SK-N-SH (cell line): ENCODE results near the gene KDM4C. TPM values are rescaled to one million over a fixed set of nuclear protein-coding genes. Genes with fewer than 3 reads are reported as not detected.

Experiments
- CTCF ChIA-PET: fragments of 300-600, 350-600 bp; formaldehyde crosslinking; extraction: SDS; loops from one replicate; lab custom pipeline; 2021; lab: Yijun Ruan, JAX
- POLR2A ChIA-PET: fragments of 350-600 bp; sonication (Branson Sonifier 250); formaldehyde crosslinking; extraction: SDS; loops from one replicate; lab custom pipeline; 2020; ENCODE audit warnings: antibody characterized with exemption, inconsistent platforms; lab: Yijun Ruan, JAX
- DNase-seq: peaks from one replicate; pipeline ENCODE4 v3.0.0; 2012
- H2AFZ ChIP-seq: fragments of 200-600 bp; sonication (generic); 2 replicates; pipeline ENCODE4 v1.8.1; 2016; ENCODE audit warnings: antibody characterized with exemption, mild to moderate bottlenecking, low read depth
- H3F3A ChIP-seq: fragments of 200-600 bp; sonication (generic); replicated peaks from 2 replicates; pipeline ENCODE3; 2016; ENCODE audit warnings: antibody characterized with exemption, mild to moderate bottlenecking; ENCODE audit not compliant: insufficient read depth
- H3K27ac ChIP-seq, 2 experiments: fragments of 200-500 bp in 1 of 2; fragments of 200-600 bp in 1 of 2; sonication (Bioruptor generic) in 1 of 2; sonication (generic), shearing (Covaris generic) in 1 of 2; 2 replicates each; pipeline versions ENCODE4 v1.5.1 to v1.6.1; 2014 to 2016; ENCODE audit warnings: low read depth in 2 of 2, inconsistent platforms in 1 of 2, low read length in 1 of 2, mild to moderate bottlenecking in 1 of 2, mixed read lengths in 1 of 2
- H3K27me3 ChIP-seq: fragments of 200-600 bp; sonication (generic), shearing (Covaris generic); 2 replicates; pipeline ENCODE4 v1.6.1; 2016; ENCODE audit warnings: mixed run types; ENCODE audit not compliant: insufficient read depth
- H3K36me3 ChIP-seq, 2 experiments: fragments of 200-500 bp in 1 of 2; fragments of 200-600 bp in 1 of 2; sonication (Bioruptor generic) in 1 of 2; sonication (generic) in 1 of 2; replicated peaks in 1 of 2; 2 replicates each; pipeline versions ENCODE3 to v1.5.1; 2014 to 2016; ENCODE audit warnings: low read length in 1 of 2, mild to moderate bottlenecking in 1 of 2; ENCODE audit not compliant: insufficient read depth in 2 of 2, control insufficient read depth in 1 of 2
- H3K4me1 ChIP-seq, 2 experiments: fragments of 200-500 bp in 1 of 2; fragments of 200-600 bp in 1 of 2; sonication (Bioruptor generic) in 1 of 2; sonication (generic), shearing (Covaris generic) in 1 of 2; 2 replicates each; pipeline versions ENCODE4 v1.5.1 to v1.6.1; 2014 to 2016; ENCODE audit warnings: low read depth in 1 of 2, low read length in 1 of 2, mixed run types in 1 of 2; ENCODE audit not compliant: insufficient read depth in 2 of 2, control insufficient read depth in 1 of 2
- H3K4me2 ChIP-seq: fragments of 200-600 bp; sonication (generic), shearing (Covaris generic); 2 replicates; pipeline ENCODE4 v1.6.1; 2017; ENCODE audit warnings: mixed run types
- H3K4me3 ChIP-seq, 2 experiments: fragments of 200-500 bp in 1 of 2; fragments of 200-600 bp in 1 of 2; sonication (Bioruptor generic) in 1 of 2; sonication (generic), shearing (Covaris generic) in 1 of 2; 2 replicates each; pipeline versions ENCODE4 v1.5.1 to v1.8.1; 2014 to 2016; ENCODE audit warnings: low read depth in 2 of 2, inconsistent platforms in 1 of 2, low read length in 1 of 2, mild to moderate bottlenecking in 1 of 2, mixed read lengths in 1 of 2, moderate library complexity in 1 of 2
- H3K79me2 ChIP-seq: fragments of 200-600 bp; sonication (generic); 2 replicates; pipeline ENCODE4 v1.8.1; 2017; ENCODE audit warnings: mild to moderate bottlenecking; ENCODE audit not compliant: insufficient read depth
- H3K9ac ChIP-seq: fragments of 200-600 bp; sonication (generic); 2 replicates; pipeline ENCODE4 v1.6.1; 2017; ENCODE audit warnings: mixed run types
- H3K9me2 ChIP-seq: fragments of 200-600 bp; sonication (generic); 2 replicates; pipeline ENCODE4 v1.6.1; 2017; ENCODE audit warnings: mixed run types
- H3K9me3 ChIP-seq: fragments of 200-600 bp; sonication (generic); 2 replicates; pipeline ENCODE4 v1.6.1; 2017; ENCODE audit warnings: mixed run types, mild to moderate bottlenecking, moderate library complexity
- H4K20me1 ChIP-seq: fragments of 200-600 bp; sonication (generic); 2 replicates; pipeline ENCODE4 v1.6.1; 2017; ENCODE audit warnings: mild to moderate bottlenecking, mixed run types; ENCODE audit not compliant: insufficient read depth
- CHD2 ChIP-seq: fragments of 150-350 bp; IDR thresholded peaks from 2 replicates; pipeline ENCODE4 v1.6.1; 2018; ENCODE audit warnings: low read length; ENCODE audit not compliant: partially characterized antibody
- CTCF ChIP-seq: fragments of 200-600 bp; sonication (generic); IDR thresholded peaks from 2 replicates; pipeline ENCODE4 v1.6.1; 2017; ENCODE audit warnings: antibody characterized with exemption, mild to moderate bottlenecking, moderate library complexity
- ELF1 ChIP-seq: IDR thresholded peaks from 2 replicates; pipeline ENCODE4 v1.4.0; 2012
- FOSL2 ChIP-seq: IDR thresholded peaks from 2 replicates; pipeline ENCODE4 v1.4.0; 2012; ENCODE audit warnings: low read depth, mild to moderate bottlenecking, moderate library complexity, borderline replicate concordance
- FOXJ3 ChIP-seq: sonication (generic); formaldehyde crosslinking; IDR thresholded peaks from 2 replicates; pipeline ENCODE4 v1.5.1; 2020; ENCODE audit warnings: mild to moderate bottlenecking, missing genetic modification reagents
- GABPA ChIP-seq: IDR thresholded peaks from 2 replicates; pipeline ENCODE4 v1.4.0; 2012; ENCODE audit warnings: low read depth, mild to moderate bottlenecking
- IRF3 ChIP-seq: fragments of 150-350 bp; IDR thresholded peaks from 2 replicates; pipeline ENCODE4 v1.6.1; 2016; ENCODE audit warnings: mild to moderate bottlenecking, low read depth, low read length
- MAX ChIP-seq: IDR thresholded peaks from 2 replicates; pipeline ENCODE4 v1.4.0; 2012; ENCODE audit warnings: low read depth
- MEF2A ChIP-seq: IDR thresholded peaks from 2 replicates; pipeline ENCODE4 v1.4.0; 2012; ENCODE audit warnings: low read depth, borderline replicate concordance
- MXI1 ChIP-seq: IDR thresholded peaks from 2 replicates; pipeline ENCODE4 v1.6.1; 2012; ENCODE audit warnings: mild to moderate bottlenecking, low read depth, low read length, improper control_type of control experiment
- NFIC ChIP-seq: IDR thresholded peaks from 2 replicates; pipeline ENCODE4 v1.4.0; 2012; ENCODE audit warnings: borderline replicate concordance
- PBX3 ChIP-seq: IDR thresholded peaks from 2 replicates; pipeline ENCODE4; 2012
- POLR2AphosphoS5 ChIP-seq: IDR thresholded peaks from 2 replicates; pipeline ENCODE4 v1.6.1; 2012; ENCODE audit warnings: low read depth, low read length
- RCOR1 ChIP-seq: fragments of 150-350 bp; IDR thresholded peaks from 2 replicates; pipeline ENCODE4 v1.6.1; 2017; ENCODE audit warnings: antibody characterized with exemption, low read length
- RFX5 ChIP-seq: IDR thresholded peaks from 2 replicates; pipeline ENCODE4 v1.6.1; 2012; ENCODE audit warnings: mild to moderate bottlenecking, improper control_type of control experiment, low read length
- SIN3A ChIP-seq: IDR thresholded peaks from 2 replicates; pipeline ENCODE4 v1.6.1; 2012; ENCODE audit warnings: low read depth, mild to moderate bottlenecking, low read length, moderate library complexity, borderline replicate concordance
- SMC3 ChIP-seq: IDR thresholded peaks from 2 replicates; pipeline ENCODE4 v1.6.1; 2012; ENCODE audit warnings: low read depth, low read length, improper control_type of control experiment
- TAF1 ChIP-seq: IDR thresholded peaks from 2 replicates; pipeline ENCODE4 v1.6.1; 2012; ENCODE audit warnings: low read depth, mild to moderate bottlenecking, low read length, moderate library complexity, borderline replicate concordance
- TEAD4 ChIP-seq: IDR thresholded peaks from 2 replicates; pipeline ENCODE4 v1.4.0; 2012; ENCODE audit warnings: mild to moderate bottlenecking, borderline replicate concordance; ENCODE audit not compliant: insufficient read depth
- USF2 ChIP-seq: fragments of 150-350 bp; IDR thresholded peaks from 2 replicates; pipeline ENCODE4 v1.6.1; 2017; ENCODE audit warnings: antibody characterized with exemption, low read length, low read depth, borderline replicate concordance
- WGBS: methylation state at CpG from one replicate; pipeline ENCODE4 v1.1.6; 2017; ENCODE audit warnings: low lambda C conversion rate; 5-methylcytosine and 5-hydroxymethylcytosine counted together
- polyA plus RNA-seq, 3 experiments: library from polyadenylated mRNA; depleted of rRNA; stranded (reverse); fragments of >200 nt; gene quantifications; 2 replicates each; pipeline ENCODE4 v1.2.3, GENCODE V29; 2012

KDM4C gene
- polyA plus RNA-seq, 1 of the 3 experiments (the other 2 are of a cell fraction), result 9.4 TPM

GRCh38 chr9:6943293-6943692 is 185.5 kb downstream of the KDM4C start:
- no peak for TF ChIP-seq FOSL2
- no peak for TF ChIP-seq SMC3
- no peak for TF ChIP-seq CHD2
- TF ChIP-seq PBX3, result no peak
- TF ChIP-seq IRF3, result no peak
- no peak for TF ChIP-seq GABPA
- no peak for TF ChIP-seq MXI1
- TF ChIP-seq MEF2A, result no peak
- no peak for TF ChIP-seq TEAD4
- no peak for TF ChIP-seq NFIC
- no peak for TF ChIP-seq RCOR1
- H3K27me3 ChIP-seq, result no peaks in the 10 kb centered on the region
- H2AFZ ChIP-seq, result no peak overlapping the region
- no peaks in the 10 kb centered on the region for H3K9me3 ChIP-seq
- no peak overlapping the region for H3K4me3 ChIP-seq
- no peak overlapping the region for H3K4me2 ChIP-seq
- DNase-seq, result no peak
- no peak overlapping the region for H3K27ac ChIP-seq
- peaks cover 15 to 21% of the 10 kb centered on the region in 2 experiments; a peak in 3 of 4 replicates for H3K4me1 ChIP-seq
- no peaks in the 10 kb centered on the region for H3K79me2 ChIP-seq
- CTCF ChIA-PET, result interaction anchor here (1.0 to 2.1 kb wide), 4 partner anchors 12 to 245 kb away, joined by 3 to 7 read pairs (median 4); no protein-coding TSS in a partner anchor
- H3K36me3 ChIP-seq, result no peaks in the 10 kb centered on the region
- H3K9me2 ChIP-seq, result no peaks in the 10 kb centered on the region
- peaks cover 8% of the 10 kb centered on the region for H3F3A ChIP-seq
- POLR2A ChIA-PET, result no interaction called here
- 96% methylated on average over 6 of the region's 6 CpGs for WGBS
- no peak overlapping the region for H3K9ac ChIP-seq
- H4K20me1 ChIP-seq, result no peaks in the 10 kb centered on the region

GRCh38 chr9:6944093-6944551 is 186.3 kb downstream of the KDM4C start:
- ChIA-PET CTCF (interaction anchor here (0.9 to 2.1 kb wide), 6 partner anchors 11 to 244 kb away, joined by 3 to 7 read pairs (median 4); no protein-coding TSS in a partner anchor), POLR2A (no interaction called here)
- H2AFZ ChIP-seq, result no peak overlapping the region
- H3K4me3 ChIP-seq, result no peak overlapping the region
- peaks cover 13 to 17% of the 10 kb centered on the region in 2 experiments; a peak in 3 of 4 replicates for H3K4me1 ChIP-seq
- DNase-seq, result peak; percentile 46
- no peak overlapping the region; a peak in 1 of 4 replicates for H3K27ac ChIP-seq
- peak overlapping the region; percentile 34; the same call in 1 of the 2 replicates for H3K4me2 ChIP-seq
- H4K20me1 ChIP-seq, result no peaks in the 10 kb centered on the region
- no peak overlapping the region for H3K9ac ChIP-seq
- H3K9me3 ChIP-seq, result no peaks in the 10 kb centered on the region
- no peaks in the 10 kb centered on the region for H3K79me2 ChIP-seq
- no peaks in the 10 kb centered on the region for H3K36me3 ChIP-seq
- H3K9me2 ChIP-seq, result no peaks in the 10 kb centered on the region
- no peaks in the 10 kb centered on the region for H3K27me3 ChIP-seq
- peaks cover 4% of the 10 kb centered on the region for H3F3A ChIP-seq
- 7% methylated on average over 1 of the region's 1 CpG for WGBS
- TF ChIP-seq RCOR1 (no peak), USF2 (no peak), ELF1 (no peak), RFX5 (no peak), POLR2AphosphoS5 (no peak), SIN3A (no peak), FOSL2 (peak; percentile 63; the same call in 1 of the 2 replicates), FOXJ3 (CRISPR knock-in tag) (no peak), GABPA (no peak), CTCF (peak; percentile 37), TAF1 (no peak), IRF3 (no peak), MAX (no peak)
